HG03064 (cell line): ENCODE measurements around the gene ZRANB3.

ENCODE experiments used
- ATAC-seq: cut with Tn5 transposase; IDR thresholded peaks from one replicate; pipeline ENCODE4 v1.9.1; 2021; ENCODE audit warnings: low read depth; ENCODE audit not compliant: unreplicated experiment

Gene ZRANB3

GRCh38 chr2:135187270-135187669, 343.7 kb downstream of the ZRANB3 start:
- ATAC-seq = no peak

GRCh38 chr2:135186054-135186453, 345.0 kb downstream of the ZRANB3 start:
- ATAC-seq = no peak

GRCh38 chr2:135183822-135184221, 347.2 kb downstream of the ZRANB3 start:
- no peak for ATAC-seq

GRCh38 chr2:135182601-135183000, 348.4 kb downstream of the ZRANB3 start:
- no peak for ATAC-seq

- no peak for ATAC-seq
Measured at GRCh38 chr2:135182190-135182589, 348.8 kb downstream of the ZRANB3 start.

GRCh38 chr2:135179689-135180088, 351.3 kb downstream of the ZRANB3 start:
- no peak for ATAC-seq

GRCh38 chr2:135175177-135175576, 355.8 kb downstream of the ZRANB3 start:
- no peak for ATAC-seq

GRCh38 chr2:135174810-135175093, 356.3 kb downstream of the ZRANB3 start:
- ATAC-seq = no peak

GRCh38 chr2:135174049-135174809, 356.8 kb downstream of the ZRANB3 start:
- ATAC-seq = no peak

GRCh38 chr2:135169900-135170753, 360.9 kb downstream of the ZRANB3 start:
- ATAC-seq = no peak

GRCh38 chr2:135168204-135168856, 362.7 kb downstream of the ZRANB3 start:
- no peak for ATAC-seq

GRCh38 chr2:135167273-135167672, 363.7 kb downstream of the ZRANB3 start:
- no peak for ATAC-seq

- no peak for ATAC-seq
Measured at GRCh38 chr2:135164431-135164830, 366.6 kb downstream of the ZRANB3 start.

GRCh38 chr2:135163901-135164300, 367.1 kb downstream of the ZRANB3 start:
- no peak for ATAC-seq

- no peak for ATAC-seq
Measured at GRCh38 chr2:135163306-135163705, 367.7 kb downstream of the ZRANB3 start.

- ATAC-seq = no peak
Measured at GRCh38 chr2:135162786-135163185, 368.2 kb downstream of the ZRANB3 start.

GRCh38 chr2:135162377-135162776, 368.6 kb downstream of the ZRANB3 start:
- no peak for ATAC-seq

- no peak for ATAC-seq
Measured at GRCh38 chr2:135159191-135159590, 371.8 kb downstream of the ZRANB3 start.

- ATAC-seq = no peak
Measured at GRCh38 chr2:135157856-135158255, 373.2 kb downstream of the ZRANB3 start.

- no peak for ATAC-seq
Measured at GRCh38 chr2:135154962-135155361, 376.1 kb downstream of the ZRANB3 start.

- no peak for ATAC-seq
Measured at GRCh38 chr2:135152361-135152760, 378.7 kb downstream of the ZRANB3 start.
